Daoy (cell line): ENCODE measurements around the gene RNF39. TPM values are rescaled to one million over a fixed set of nuclear protein-coding genes. Genes with fewer than 3 reads are reported as not detected.
"Not testable (repeated sequence)": the region's sequence is repeated elsewhere in the genome, so short reads cannot be mapped to it uniquely, and the experiment has no call there.

Experiments
- DNase-seq: peaks from one replicate; pipeline ENCODE4 v3.0.0-alpha.2; 2015; ENCODE audit warnings: low read depth
- total RNA-seq: library from RNA; depleted of rRNA; stranded (reverse); fragments of >200 nt; shearing (Covaris generic); gene quantifications from 2 replicates; pipeline ENCODE4 v1.2.3, GENCODE V29; 2014

Gene RNF39
- total RNA-seq, 1 experiment from 2014 or later = 0.57 TPM

GRCh38 chr6:30062471-30063178 is 12.9 kb downstream of the RNF39 start:
- DNase-seq = no peak

GRCh38 chr6:30061858-30062458 is 13.6 kb downstream of the RNF39 start:
- DNase-seq = no peak

- peak; percentile 98 for DNase-seq
Measured at GRCh38 chr6:30061092-30061857, 14.3 kb downstream of the RNF39 start, which contains the start of gene POLR1H. Gene POLR1H (plus strand): TSS chr6:30061265. CDS start chr6:30061525, 260 bp downstream.

GRCh38 chr6:30060606-30061091 is 14.9 kb downstream of the RNF39 start:
- DNase-seq = peak; percentile 56

GRCh38 chr6:30055513-30055912 is 20.1 kb downstream of the RNF39 start:
- no peak for DNase-seq

GRCh38 chr6:30053682-30054081 is 21.9 kb downstream of the RNF39 start:
- no peak for DNase-seq

- DNase-seq = no peak
Measured at GRCh38 chr6:30047220-30047619, 28.3 kb downstream of the RNF39 start.

GRCh38 chr6:30044630-30045029 is 30.9 kb downstream of the RNF39 start:
- peak; percentile 71 for DNase-seq

GRCh38 chr6:30043744-30044143 is 31.8 kb downstream of the RNF39 start:
- no peak for DNase-seq

GRCh38 chr6:30042914-30043313 is 32.7 kb downstream of the RNF39 start:
- no peak for DNase-seq

GRCh38 chr6:30042476-30042875 is 33.1 kb downstream of the RNF39 start:
- DNase-seq = no peak

GRCh38 chr6:30041821-30042220 is 33.7 kb downstream of the RNF39 start:
- no peak for DNase-seq

- no peak for DNase-seq
Measured at GRCh38 chr6:30041221-30041620, 34.3 kb downstream of the RNF39 start.

GRCh38 chr6:30037182-30037788 is 38.3 kb downstream of the RNF39 start:
- no peak for DNase-seq

- DNase-seq = no peak
Measured at GRCh38 chr6:30035784-30036183, 39.8 kb downstream of the RNF39 start.

- DNase-seq = not testable (repeated sequence)
Measured at GRCh38 chr6:30033440-30033839, 42.1 kb downstream of the RNF39 start.

GRCh38 chr6:30031381-30031780 is 44.2 kb downstream of the RNF39 start:
- DNase-seq = no peak

- no peak for DNase-seq
Measured at GRCh38 chr6:30029588-30029987, 46.0 kb downstream of the RNF39 start.

GRCh38 chr6:30025186-30025585 is 50.4 kb downstream of the RNF39 start:
- no peak for DNase-seq

GRCh38 chr6:30022712-30023111 is 52.9 kb downstream of the RNF39 start:
- not testable (repeated sequence) for DNase-seq

GRCh38 chr6:30022189-30022588 is 53.4 kb downstream of the RNF39 start:
- no peak for DNase-seq

- no peak for DNase-seq
Measured at GRCh38 chr6:30020626-30021025, 54.9 kb downstream of the RNF39 start.
